PC-9 (cell line): Measurements from ENCODE around the gene QTRT2. TPM values are rescaled to one million over a fixed set of nuclear protein-coding genes. Genes with fewer than 3 reads are reported as not detected.

Experiments
- BruUV-seq: library from RNA; stranded (reverse); fragments of 400-500 nt; replicated peaks from 2 replicates; lab custom pipeline; 2021; lab: Mats Ljungman, UMichigan
- CTCF ChIA-PET: fragments of 300-600 bp; sonication (Branson Sonifier 250); formaldehyde crosslinking; loops from one replicate; lab custom pipeline; 2022; ENCODE audit warnings: antibody characterized with exemption; lab: Charles Lee
- POLR2A ChIA-PET: fragments of 300-600 bp; sonication (Branson Sonifier 250); formaldehyde crosslinking; loops from one replicate; lab custom pipeline; 2022; ENCODE audit warnings: antibody characterized with exemption; ENCODE audit not compliant: unreplicated experiment; lab: Charles Lee
- DNase-seq, 2 experiments: peaks; one replicate each; pipeline versions ENCODE4 v3.0.0 to v3.0.0-alpha.2; 2015 to 2022; ENCODE audit warnings: mixed read lengths in 1 of 2
- H2AFZ ChIP-seq: fragments of 200-600 bp; sonication (generic); 2 replicates; pipeline ENCODE4 v1.8.1; 2017; ENCODE audit warnings: antibody characterized with exemption
- H3F3A ChIP-seq: fragments of 200-600 bp; sonication (generic); 2 replicates; pipeline ENCODE4 v1.8.1; 2017; ENCODE audit warnings: antibody characterized with exemption, mild to moderate bottlenecking, low read depth; ENCODE audit not compliant: insufficient read depth
- H3K27ac ChIP-seq: fragments of 200-600 bp; sonication (generic); 2 replicates; pipeline ENCODE4 v1.6.1; 2016; ENCODE audit warnings: mixed run types
- H3K27me3 ChIP-seq: fragments of 200-600 bp; sonication (generic); 2 replicates; pipeline ENCODE4 v1.6.1; 2016; ENCODE audit warnings: low read depth, mixed run types; ENCODE audit not compliant: insufficient read depth
- H3K36me3 ChIP-seq: fragments of 200-600 bp; sonication (generic); 2 replicates; pipeline ENCODE4 v1.6.1; 2016; ENCODE audit warnings: low read depth, mixed run types
- H3K4me1 ChIP-seq: fragments of 200-600 bp; sonication (generic); replicated peaks from 2 replicates; pipeline ENCODE4 v1.6.1; 2016; ENCODE audit warnings: mixed run types; ENCODE audit not compliant: insufficient read depth
- H3K4me2 ChIP-seq: fragments of 200-600 bp; sonication (generic); 2 replicates; pipeline ENCODE4 v1.6.1; 2017; ENCODE audit warnings: mixed run types
- H3K4me3 ChIP-seq: fragments of 200-600 bp; sonication (generic); 2 replicates; pipeline ENCODE4 v1.6.1; 2016; ENCODE audit warnings: mixed run types
- H3K79me2 ChIP-seq: fragments of 200-600 bp; sonication (generic); 2 replicates; pipeline ENCODE4 v1.6.1; 2017; ENCODE audit warnings: low read depth, mixed run types
- H3K9me2 ChIP-seq: fragments of 200-600 bp; sonication (generic); 2 replicates; pipeline ENCODE4 v1.8.1; 2017; ENCODE audit warnings: mild to moderate bottlenecking; ENCODE audit not compliant: insufficient read depth
- H3K9me3 ChIP-seq: fragments of 200-600 bp; sonication (generic); 2 replicates; pipeline ENCODE4 v1.8.1; 2016; ENCODE audit warnings: low read depth; ENCODE audit not compliant: insufficient read depth
- H4K20me1 ChIP-seq: fragments of 200-600 bp; sonication (generic); 2 replicates; pipeline ENCODE4 v1.8.1; 2017; ENCODE audit not compliant: insufficient read depth
- CTCF ChIP-seq: fragments of 200-600 bp; sonication (generic); conservative IDR thresholded peaks from 2 replicates; pipeline ENCODE4 v1.6.1; 2017; ENCODE audit warnings: mixed run types, antibody characterized with exemption, mild to moderate bottlenecking, moderate library complexity
- EZH2 ChIP-seq: fragments of 200-600 bp; sonication (generic); IDR thresholded peaks from 2 replicates; pipeline ENCODE4 v1.8.0; 2017; ENCODE audit warnings: antibody characterized with exemption, low read depth
- intact Hi-C: fragments of 100-400 bp; cut with micrococcal nuclease; formaldehyde crosslinking; loops from one replicate; pipeline ENCODE4 v1.10.0; 2022; ENCODE audit not compliant: unreplicated experiment
- total RNA-seq: library from RNA; stranded (reverse); gene quantifications from 2 replicates; pipeline ENCODE4 v1.2.3, GENCODE V29; 2021

Gene QTRT2
- total RNA-seq, 1 experiment from 2014 or later, result 30.4 TPM

- no peaks in the 10 kb centered on the region for H3K9me3 ChIP-seq
- intact Hi-C loops, result no loop called here
- H3K4me3 ChIP-seq, result no peak overlapping the region
These were observed 20.6 kb upstream of the QTRT2 start for GRCh38 chr3:114035896-114036295.

GRCh38 chr3:114043205-114043604 lies 13.3 kb upstream of the QTRT2 start:
- BruUV-seq, result no TSS peak
- Histone ChIP-seq H3F3A (no peaks in the 10 kb centered on the region), H3K4me2 (no peak overlapping the region), H3K27ac (no peak overlapping the region), H3K9me3 (no peaks in the 10 kb centered on the region), H3K79me2 (no peaks in the 10 kb centered on the region), H4K20me1 (no peaks in the 10 kb centered on the region), H3K9me2 (0 out of 2 replicates have a peak, but pooled peaks cover 7% of the 10 kb centered on the region), H3K4me3 (no peak overlapping the region), H3K4me1 (no peaks in the 10 kb centered on the region), H3K27me3 (no peaks in the 10 kb centered on the region), H2AFZ (no peak overlapping the region), H3K36me3 (no peaks in the 10 kb centered on the region)
- ChIA-PET POLR2A (no interaction called here), CTCF (no interaction called here)
- TF ChIP-seq EZH2 (no peak), CTCF (no peak)
- DNase-seq, result no peak
- intact Hi-C loops, result no loop called here

More at GRCh38 chr3:114035896-114036295, 20.6 kb upstream of the QTRT2 start:
- Histone ChIP-seq H3K27me3 (no peaks in the 10 kb centered on the region), H3F3A (no peaks in the 10 kb centered on the region), H3K4me2 (no peak overlapping the region), H4K20me1 (no peaks in the 10 kb centered on the region), H3K9me2 (no peaks in the 10 kb centered on the region), H2AFZ (no peak overlapping the region), H3K27ac (no peak overlapping the region), H3K4me1 (no peaks in the 10 kb centered on the region), H3K79me2 (no peaks in the 10 kb centered on the region), H3K36me3 (no peaks in the 10 kb centered on the region; the same call in 1 of the 2 replicates)
- ChIA-PET POLR2A (no interaction called here), CTCF (no interaction called here)
- BruUV-seq, result no TSS peak
- TF ChIP-seq EZH2 (no peak), CTCF (no peak)
- DNase-seq, result no peak

GRCh38 chr3:114052216-114052615 lies 4.3 kb upstream of the QTRT2 start:
- no peak for DNase-seq
- Histone ChIP-seq H2AFZ (no peak overlapping the region), H3K4me1 (peaks cover 8% of the 10 kb centered on the region), H4K20me1 (no peaks in the 10 kb centered on the region), H3F3A (peaks cover 4% of the 10 kb centered on the region; the same call in 1 of the 2 replicates), H3K4me3 (no peak overlapping the region), H3K9me3 (no peaks in the 10 kb centered on the region), H3K79me2 (peaks cover 15% of the 10 kb centered on the region), H3K4me2 (no peak overlapping the region), H3K36me3 (no peaks in the 10 kb centered on the region), H3K9me2 (no peaks in the 10 kb centered on the region), H3K27ac (no peak overlapping the region), H3K27me3 (no peaks in the 10 kb centered on the region)
- no TSS peak for BruUV-seq
- CTCF ChIA-PET, result interaction anchor here (0.6 kb wide), 1 partner anchor 30 kb away, joined by 3 read pairs; no protein-coding TSS in a partner anchor
- POLR2A ChIA-PET, result no interaction called here
- intact Hi-C loops, result loop anchor here (10.0 kb wide), 1 partner anchor 1743 kb away; no protein-coding TSS in a partner anchor
- TF ChIP-seq EZH2 (no peak), CTCF (no peak)
